GM19438 (cell line): ENCODE results near the gene ZMYND10.

Experiments used
- ATAC-seq: cut with Tn5 transposase; IDR thresholded peaks from one replicate; pipeline ENCODE4 v1.9.1; 2021; ENCODE audit warnings: low read depth; ENCODE audit not compliant: unreplicated experiment

ZMYND10 gene

GRCh38 chr3:50345586-50346234 is at the start of gene ZMYND10:
Gene ZMYND10 (minus strand): TSS chr3:50345732. CDS start chr3:50345579, 153 bp downstream.
- no peak for ATAC-seq

DNA sequence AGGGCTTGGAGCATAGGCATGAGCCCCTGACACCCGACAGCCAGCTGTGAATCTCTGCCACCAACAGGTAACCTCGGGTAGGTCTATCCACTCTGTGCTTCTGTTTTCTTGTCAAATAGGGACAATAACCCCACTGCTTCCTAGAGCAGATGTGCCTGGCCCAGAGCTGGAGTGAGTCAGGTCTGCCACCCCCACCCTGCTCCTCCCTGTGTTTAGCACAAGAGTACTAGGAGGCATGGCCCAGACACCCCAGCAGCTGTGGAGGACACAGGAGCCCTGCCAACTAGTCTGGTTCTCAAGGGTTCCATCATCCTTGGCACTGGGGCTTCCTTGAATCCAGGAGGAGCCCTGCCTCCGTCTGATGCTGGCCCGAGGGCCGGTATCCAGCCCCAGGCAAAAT is 47.5 kb upstream of the ZMYND10 start:
- ATAC-seq, result no peak

DNA sequence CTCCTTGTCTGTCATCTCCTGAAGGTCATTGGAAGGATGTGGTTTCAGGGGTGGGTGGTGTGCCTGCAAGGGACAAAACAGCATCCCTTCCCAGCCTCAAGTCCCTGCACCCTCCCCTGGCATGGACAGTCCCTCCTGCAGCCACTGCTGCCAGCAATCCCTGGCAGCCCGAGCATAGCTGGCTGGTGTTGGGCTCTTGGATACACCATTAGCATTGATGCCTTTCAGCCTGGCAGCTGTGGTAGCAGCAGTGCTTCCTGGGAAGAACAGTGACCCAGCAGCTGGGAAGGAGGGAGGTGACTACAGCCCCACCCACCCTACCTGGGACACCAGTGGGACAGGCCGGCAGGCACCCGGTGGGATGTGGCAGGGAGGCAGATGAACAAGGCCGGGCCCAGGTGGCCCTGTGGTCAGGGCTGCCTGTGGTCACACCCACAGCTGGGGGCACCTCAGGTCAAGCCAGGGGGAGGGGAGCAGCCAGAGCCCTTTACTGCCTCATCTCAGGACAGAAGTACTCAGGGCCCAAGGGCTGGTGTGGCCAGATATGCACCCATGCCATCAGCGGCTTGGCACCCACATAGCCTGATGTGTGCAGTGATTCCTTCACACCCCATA is 46.7 kb upstream of the ZMYND10 start:
- no peak for ATAC-seq

- ATAC-seq, result no peak
These were observed 45.1 kb upstream of the ZMYND10 start for GRCh38 chr3:50390508-50391224.

GRCh38 chr3:50389414-50389767 is 43.9 kb upstream of the ZMYND10 start:
- no peak for ATAC-seq

DNA sequence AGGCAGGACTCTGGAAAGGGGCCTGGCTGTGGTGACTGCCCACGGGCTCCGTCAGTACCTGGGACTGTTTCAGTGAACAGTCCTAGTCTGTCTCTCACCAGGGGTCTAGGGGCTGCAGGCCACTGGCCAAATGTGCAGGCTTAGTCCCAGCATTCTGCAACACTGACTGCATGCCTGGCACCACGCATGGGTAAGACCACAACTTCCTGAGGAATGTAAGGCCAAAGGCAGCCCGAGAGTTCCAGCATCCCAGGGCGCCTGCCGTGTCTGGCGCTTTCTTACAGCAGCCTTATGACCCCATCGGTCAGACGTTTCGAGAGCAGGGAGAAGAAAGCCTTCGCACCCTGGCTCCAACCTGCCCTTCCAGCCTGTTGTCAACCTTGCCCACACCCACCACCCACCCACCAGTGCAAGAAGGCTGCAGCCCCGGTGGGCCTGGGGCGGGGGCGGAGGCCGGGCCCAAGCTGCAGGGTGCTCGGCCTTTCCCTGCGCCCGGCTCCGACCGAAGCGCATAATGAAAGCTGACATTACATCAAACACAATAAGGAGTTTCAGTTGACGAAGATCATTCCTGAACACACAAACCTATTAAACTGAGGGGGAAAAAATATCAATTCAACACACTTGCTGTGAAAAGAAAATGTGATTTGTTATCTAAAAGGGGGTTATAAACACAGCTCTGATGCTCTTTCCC is 43.3 kb upstream of the ZMYND10 start:
- ATAC-seq, result no peak

DNA sequence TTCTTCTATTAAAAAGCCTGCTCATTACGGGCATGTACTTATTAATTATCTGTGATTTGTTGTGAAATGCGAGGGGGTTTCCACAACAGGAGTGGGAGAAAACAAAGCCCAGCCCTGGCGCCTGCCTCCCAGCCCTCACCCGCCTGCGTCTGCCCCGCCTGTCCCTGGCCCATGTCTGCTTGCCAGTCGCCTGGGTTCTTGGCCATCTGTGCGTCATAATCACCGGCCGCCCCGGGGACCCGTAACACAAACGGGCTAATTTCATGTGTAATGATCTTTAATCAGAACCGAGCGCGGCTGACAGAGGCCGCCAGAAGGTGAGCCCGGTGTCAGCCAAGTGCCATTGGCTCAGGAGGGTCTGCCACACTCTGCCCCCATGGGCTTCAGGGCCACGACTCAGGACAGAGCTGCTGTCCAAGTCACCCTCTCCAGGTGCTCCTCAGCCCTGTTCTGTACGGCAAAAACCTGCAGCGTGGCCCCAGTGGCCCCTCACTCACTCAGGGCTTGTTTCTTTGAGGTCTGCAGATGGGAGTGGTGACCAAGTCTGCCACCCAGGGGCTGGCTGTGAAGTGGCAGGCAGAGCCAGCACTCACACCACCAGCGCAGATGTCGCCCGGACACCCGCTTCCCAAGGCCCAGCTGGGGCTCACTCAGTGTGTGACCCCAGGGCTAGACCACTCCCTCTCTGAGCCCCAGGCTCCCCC is 42.6 kb upstream of the ZMYND10 start:
- no peak for ATAC-seq

- no peak for ATAC-seq
These were observed 40.2 kb upstream of the ZMYND10 start for GRCh38 chr3:50385754-50386153.

GRCh38 chr3:50383750-50384149 is 38.2 kb upstream of the ZMYND10 start:
- ATAC-seq, result no peak

GRCh38 chr3:50382722-50383121 is 37.2 kb upstream of the ZMYND10 start:
- ATAC-seq, result no peak

DNA sequence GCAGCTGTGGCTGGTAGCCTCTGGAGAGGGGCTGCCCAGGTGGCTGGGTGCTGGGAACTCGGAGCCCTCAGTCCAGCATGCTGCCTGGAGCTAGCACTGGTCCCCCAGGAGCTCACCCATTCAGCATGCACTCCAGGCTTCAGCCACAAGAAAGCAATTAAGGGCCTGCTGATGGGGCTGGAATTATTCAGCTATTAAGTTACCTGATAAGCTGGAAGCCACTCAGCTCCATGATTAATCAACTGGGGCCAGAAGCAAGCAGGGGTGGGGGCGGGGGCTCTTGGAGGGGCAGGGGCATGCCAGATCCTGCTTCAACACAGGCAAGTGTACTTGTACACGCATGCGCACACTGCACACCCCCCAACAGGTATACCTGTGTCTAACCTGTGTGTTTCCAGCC is 35.9 kb upstream of the ZMYND10 start:
- no peak for ATAC-seq

DNA sequence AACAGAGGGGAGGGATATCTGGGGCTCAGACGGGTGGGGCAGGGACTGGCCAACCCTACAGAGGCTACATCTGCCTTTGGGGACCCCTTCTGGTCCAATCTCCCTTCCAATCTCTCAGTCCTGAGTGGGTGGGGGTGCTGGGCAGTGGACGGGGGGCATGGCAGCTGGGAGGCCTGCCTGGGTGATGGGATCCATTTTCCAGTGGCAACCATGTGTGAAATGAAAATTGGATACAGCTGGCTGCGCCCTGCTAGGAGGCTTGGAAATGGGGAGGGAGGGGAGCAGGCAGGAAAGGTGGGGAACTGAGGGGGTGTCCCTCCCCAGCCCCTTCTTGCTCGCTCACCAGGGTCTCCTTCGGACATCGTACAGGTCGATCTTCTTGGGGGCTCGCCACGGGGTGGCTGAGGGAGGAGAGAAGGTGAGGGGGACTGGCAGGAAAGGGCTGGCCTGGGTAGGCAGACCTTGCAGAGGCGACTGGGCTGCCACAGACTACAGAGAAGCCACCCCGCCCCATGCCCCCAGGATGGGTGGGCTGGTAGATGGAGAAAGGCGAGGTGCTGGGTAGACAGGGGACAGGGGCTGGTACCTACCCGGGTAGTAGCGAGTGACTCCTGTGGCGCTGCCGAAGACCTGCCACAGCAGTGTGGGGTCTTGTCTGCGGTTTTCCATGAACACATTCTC is 35.0 kb upstream of the ZMYND10 start:
- no peak for ATAC-seq

DNA sequence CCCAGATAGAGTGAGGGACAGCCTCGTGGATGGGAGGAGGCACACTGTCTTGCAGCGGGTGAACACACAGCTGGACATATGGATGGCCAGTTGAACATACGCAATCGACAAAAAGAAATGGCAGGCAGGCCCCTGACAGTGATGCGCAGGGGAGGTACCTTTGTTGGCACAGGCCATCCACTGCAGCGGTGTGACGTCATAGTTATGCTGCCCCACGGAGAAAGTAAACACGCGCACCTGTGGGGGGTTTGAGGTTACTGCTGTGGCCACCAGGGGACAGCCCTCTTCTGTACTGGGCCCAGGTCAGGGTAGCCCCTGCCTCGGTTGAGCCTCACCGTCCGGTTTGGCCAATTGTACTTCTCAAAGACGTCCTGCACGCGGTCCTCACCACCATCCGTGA is 33.2 kb upstream of the ZMYND10 start:
- ATAC-seq, result no peak

DNA sequence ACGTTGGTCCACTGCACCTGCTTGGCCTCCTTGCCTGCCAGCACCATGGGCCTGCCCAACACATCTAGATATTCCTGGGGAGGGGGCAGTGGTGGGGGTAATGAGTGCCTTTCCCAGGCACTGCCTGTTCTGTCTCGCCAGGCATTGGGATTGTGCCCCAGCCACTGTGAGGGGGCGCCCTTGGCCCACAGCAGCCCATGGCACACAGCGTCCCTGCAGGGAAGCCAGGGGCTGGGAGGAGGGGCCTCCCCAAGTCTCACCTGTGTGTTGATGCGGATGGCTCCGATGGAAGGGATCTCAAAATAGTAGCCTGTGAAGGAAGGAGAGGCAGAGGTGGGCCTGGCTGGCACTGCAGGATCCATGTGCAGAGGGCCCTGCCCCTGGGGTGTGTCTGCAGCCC is 32.5 kb upstream of the ZMYND10 start:
- ATAC-seq, result no peak

- no peak for ATAC-seq
These were observed 29.9 kb upstream of the ZMYND10 start for GRCh38 chr3:50375258-50375931.

DNA sequence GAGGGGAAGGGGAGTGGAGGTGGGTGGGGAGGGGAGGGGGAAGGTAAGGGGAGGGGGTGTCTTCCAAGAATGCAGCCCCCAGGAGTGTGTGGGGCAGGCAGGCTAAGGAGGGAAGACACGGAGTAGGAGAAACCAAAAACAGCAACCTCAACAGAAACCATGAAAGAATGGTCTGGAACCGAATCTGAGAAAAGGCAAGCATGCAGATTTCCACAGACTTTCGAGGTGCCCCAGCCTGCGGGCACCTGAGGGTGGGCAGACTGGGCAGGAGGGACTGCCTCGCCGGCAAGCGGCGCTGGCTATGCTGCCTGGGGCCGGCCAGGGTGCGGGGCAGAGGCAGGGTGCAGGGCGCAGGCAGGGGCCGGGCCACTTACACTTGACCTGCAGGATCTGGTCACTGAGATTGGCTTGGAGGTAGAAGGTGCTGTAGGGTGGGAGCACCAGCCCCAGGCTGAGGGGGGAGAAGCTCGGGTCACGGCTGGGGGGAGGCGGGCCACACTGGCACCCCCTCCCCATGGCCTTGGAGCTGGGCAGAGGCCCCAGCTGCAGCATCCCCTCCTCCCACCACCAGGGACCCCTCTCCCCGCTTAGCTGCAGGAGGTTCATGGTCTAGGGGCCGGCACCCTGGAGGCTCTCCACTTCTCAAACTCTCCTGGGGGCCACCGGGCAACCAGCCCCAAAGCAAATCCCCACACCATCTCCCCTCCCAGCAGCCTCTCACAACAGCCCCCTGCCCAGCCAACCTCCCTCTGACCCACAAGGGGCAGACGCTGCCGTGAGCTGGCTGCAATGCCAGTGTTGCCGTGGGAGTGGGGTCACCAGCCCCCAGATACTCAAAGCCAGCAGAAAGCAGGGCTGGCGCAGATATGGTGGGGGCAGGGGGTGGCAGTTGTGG is 29.1 kb upstream of the ZMYND10 start:
- no peak for ATAC-seq

- no peak for ATAC-seq
These were observed 27.9 kb upstream of the ZMYND10 start for GRCh38 chr3:50373146-50374051.

- ATAC-seq, result no peak
These were observed 26.8 kb upstream of the ZMYND10 start for GRCh38 chr3:50372349-50372748.
